ENCODE measurements around the gene KLK3. TPM values are rescaled to one million over a fixed set of nuclear protein-coding genes. Genes with fewer than 3 reads are reported as not detected.

The KLK3 gene
- total and polyA plus RNA-seq, 2 of the 4 experiments (the other 2 are of a cell fraction), result not detected

- intact Hi-C loops (cut with micrococcal nuclease), result no loop called here
- H2AK5ac ChIP-seq (ENCODE audit: low read depth, low read length), result no peak within 1 kb of the TSS
Measured at GRCh38 chr19:50873056-50873455, 18.3 kb downstream of the KLK3 start, which contains the start of gene KLK2. KLK2 (plus strand) TSS chr19:50873439; CDS start chr19:50873474, 35 bp downstream.

More at GRCh38 chr19:50873056-50873455, 18.3 kb downstream of the KLK3 start, which contains the start of gene KLK2:
- Histone ChIP-seq H3K27me3 (ENCODE audit: control insufficient read depth, insufficient read depth, low read length) (peaks cover 2% of the 10 kb centered on the region; the same call in 1 of the 2 replicates), H3K9me1 (ENCODE audit: insufficient read depth, low read length) (no peaks in the 10 kb centered on the region), H2AFZ (replicated peaks; ENCODE audit: low read length, poor library complexity) (no peak within 1 kb of the TSS), H3K4me2 (ENCODE audit: low read depth, low read length) (no peak within 1 kb of the TSS), H3K4me3 (ENCODE audit: insufficient read depth, low read depth, low read length) (no peak within 1 kb of the TSS), H3K9ac (ENCODE audit: low read depth, low read length) (no peak within 1 kb of the TSS), H3K23ac (ENCODE audit: low read depth, low read length) (no peak within 1 kb of the TSS), H2BK120ac (ENCODE audit: low read depth, low read length) (no peak within 1 kb of the TSS), H3K4ac (ENCODE audit: low read depth, low read length) (no peak within 1 kb of the TSS), H4K91ac (ENCODE audit: insufficient read depth, low read depth, low read length) (no peak within 1 kb of the TSS), H4K8ac (ENCODE audit: low read depth in 2 of 2, low read length in 2 of 2) (no peak within 1 kb of the TSS), H2AK9ac (replicated peaks; ENCODE audit: low read depth, low read length, poor library complexity) (no peak within 1 kb of the TSS), H3K4me1 (ENCODE audit: control insufficient read depth, insufficient read depth, low read length) (no peaks in the 10 kb centered on the region), H4K5ac (ENCODE audit: low read depth, low read length) (no peak within 1 kb of the TSS), H3K56ac (ENCODE audit: extremely low read depth, insufficient read depth, low read length) (no peak within 1 kb of the TSS), H3K18ac (ENCODE audit: low read depth, low read length) (no peak within 1 kb of the TSS), H2BK15ac (ENCODE audit: low read depth, low read length) (no peak within 1 kb of the TSS), H3K9me3 (ENCODE audit: control insufficient read depth, insufficient read depth, low read length) (no peaks in the 10 kb centered on the region), H3K36me3 (ENCODE audit: control insufficient read depth, insufficient read depth, low read length) (no peaks in the 10 kb centered on the region), H2BK20ac (ENCODE audit: low read depth, low read length) (no peak within 1 kb of the TSS), H2BK5ac (ENCODE audit: low read depth, low read length, poor library complexity, severe bottlenecking) (no peak within 1 kb of the TSS), H4K20me1 (ENCODE audit: insufficient read depth, low read length) (no peaks in the 10 kb centered on the region), H3K27ac (ENCODE audit: insufficient read depth, low read length) (no peak within 1 kb of the TSS), H3K14ac (replicated peaks; ENCODE audit: low read depth, low read length) (no peak within 1 kb of the TSS), H3K79me1 (ENCODE audit: low read depth in 1 of 2, low read length in 2 of 2) (no peaks in the 10 kb centered on the region)
- ChIA-PET POLR2A (ENCODE audit: unreplicated experiment) (no interaction called here), CTCF (no interaction called here)
- in situ Hi-C loops (cut with MboI; ENCODE audit: low sequenced_read_pairs), result no loop called here
- 100% methylated on average over 1 of the region's 3 CpGs; no CpG with 5 or more reads in 1 of the 2 experiments for WGBS, 2 experiments (ENCODE audit: extremely low coverage in 2 of 2, insufficient read length in 1 of 2)
- dilution Hi-C loops (cut with HindIII; ENCODE audit: low sequenced_read_pairs, unreplicated experiment), result no loop called here
- no TSS peak for BruUV-seq (replicated peaks)
- DNase-seq (no peak), ATAC-seq (ENCODE audit: low read depth) (no peak)
- TF ChIP-seq USF2 (IDR thresholded peaks at IDR 0.05; ENCODE audit: low read depth, low read length) (no peak), RAD21 (IDR thresholded peaks at IDR 0.05; ENCODE audit: low read length) (no peak), CEBPB (IDR thresholded peaks at IDR 0.05; ENCODE audit: low read depth, low read length) (no peak), BHLHE40 (IDR thresholded peaks at IDR 0.05; ENCODE audit: low read depth, low read length) (no peak), MAFK (IDR thresholded peaks at IDR 0.05; ENCODE audit: low read depth, low read length) (no peak), FOS (IDR thresholded peaks at IDR 0.05; ENCODE audit: low read depth, low read length) (no peak), SMC3 (IDR thresholded peaks at IDR 0.05; ENCODE audit: low read depth, low read length) (no peak), ELK1 (IDR thresholded peaks at IDR 0.05; ENCODE audit: borderline replicate concordance, low read depth, low read length) (no peak), RFX5 (IDR thresholded peaks at IDR 0.05; ENCODE audit: low read depth, low read length) (no peak)
